KMS-11 (cell line): ENCODE data around the gene CMIP.

Experiments
- H2AFZ ChIP-seq: fragments of 200-600 bp; sonication (generic); 2 replicates; pipeline ENCODE4 v1.6.1; 2016; ENCODE audit warnings: antibody characterized with exemption, mixed run types, low read depth
- H3K27ac ChIP-seq: fragments of 200-600 bp; sonication (generic); 2 replicates; pipeline ENCODE4 v1.6.1; 2016; ENCODE audit warnings: mild to moderate bottlenecking, mixed run types
- H3K27me3 ChIP-seq: fragments of 200-600 bp; sonication (generic); 2 replicates; pipeline ENCODE4 v1.6.1; 2017; ENCODE audit warnings: mild to moderate bottlenecking, low read depth, mixed run types, moderate library complexity; ENCODE audit not compliant: insufficient read depth
- H3K36me3 ChIP-seq: fragments of 200-600 bp; sonication (generic); 2 replicates; pipeline ENCODE4 v1.6.1; 2017; ENCODE audit warnings: mild to moderate bottlenecking, mixed run types; ENCODE audit not compliant: insufficient read depth
- H3K4me1 ChIP-seq: fragments of 200-600 bp; sonication (generic); 2 replicates; pipeline ENCODE4 v1.6.1; 2016; ENCODE audit warnings: mild to moderate bottlenecking, low read depth, mixed run types; ENCODE audit not compliant: poor library complexity, severe bottlenecking
- H3K4me2 ChIP-seq: fragments of 200-600 bp; sonication (generic); 2 replicates; pipeline ENCODE4 v1.7.0; 2016; ENCODE audit warnings: mild to moderate bottlenecking, mixed run types
- H3K4me3 ChIP-seq: fragments of 200-600 bp; sonication (generic); IDR thresholded peaks from 2 replicates; pipeline ENCODE4 v1.6.1; 2017; ENCODE audit warnings: low read depth, low read length, mixed read lengths; ENCODE audit not compliant: insufficient read depth
- H3K79me2 ChIP-seq: fragments of 200-600 bp; sonication (generic); 2 replicates; pipeline ENCODE4 v1.6.1; 2016; ENCODE audit warnings: low read depth, mixed run types; ENCODE audit not compliant: insufficient read depth
- H3K9ac ChIP-seq: fragments of 200-600 bp; sonication (generic); 2 replicates; pipeline ENCODE4 v1.6.1; 2016; ENCODE audit warnings: mild to moderate bottlenecking, mixed run types
- H4K20me1 ChIP-seq: fragments of 200-600 bp; sonication (generic); 2 replicates; pipeline ENCODE4 v1.6.1; 2016; ENCODE audit warnings: mild to moderate bottlenecking, mixed run types; ENCODE audit not compliant: insufficient read depth
- CTCF ChIP-seq: fragments of 200-600 bp; sonication (generic); conservative IDR thresholded peaks from 2 replicates; pipeline ENCODE4 v1.6.1; 2017; ENCODE audit warnings: low read depth, mild to moderate bottlenecking, antibody characterized with exemption, low read length, moderate library complexity, mixed read lengths

CMIP gene

GRCh38 chr16:81640681-81641070, 196.1 kb downstream of the CMIP start:
- no peak for TF ChIP-seq CTCF
- no peaks in the 10 kb centered on the region; the same call in 1 of the 2 replicates for H3K36me3 ChIP-seq
- no peak overlapping the region for H3K4me2 ChIP-seq
- H3K79me2 ChIP-seq: peaks cover 48% of the 10 kb centered on the region; the same call in 1 of the 2 replicates
- no peak overlapping the region for H3K9ac ChIP-seq
- no peak overlapping the region for H3K4me3 ChIP-seq
- peaks cover 1% of the 10 kb centered on the region for H3K4me1 ChIP-seq
- H3K27ac ChIP-seq: no peak overlapping the region; the same call in 1 of the 2 replicates
- no peak overlapping the region for H2AFZ ChIP-seq
- no peaks in the 10 kb centered on the region for H3K27me3 ChIP-seq
- no peaks in the 10 kb centered on the region for H4K20me1 ChIP-seq

- H3K27ac ChIP-seq: no peak overlapping the region; the same call in 1 of the 2 replicates
- H3K4me2 ChIP-seq: no peak overlapping the region
- H3K36me3 ChIP-seq: no peaks in the 10 kb centered on the region; the same call in 1 of the 2 replicates
- H3K4me1 ChIP-seq: peaks cover 5% of the 10 kb centered on the region
- no peak overlapping the region for H3K4me3 ChIP-seq
- H2AFZ ChIP-seq: no peak overlapping the region
- TF ChIP-seq CTCF: no peak
- no peaks in the 10 kb centered on the region for H4K20me1 ChIP-seq
- peaks cover 42% of the 10 kb centered on the region; the same call in 1 of the 2 replicates for H3K79me2 ChIP-seq
- no peak overlapping the region for H3K9ac ChIP-seq
- no peaks in the 10 kb centered on the region for H3K27me3 ChIP-seq
Observed at GRCh38 chr16:81641395-81642106, 196.9 kb downstream of the CMIP start.

- H3K4me2 ChIP-seq: no peak overlapping the region
- peaks cover 43% of the 10 kb centered on the region; the same call in 1 of the 2 replicates for H3K79me2 ChIP-seq
- H3K4me3 ChIP-seq: no peak overlapping the region
- TF ChIP-seq CTCF: no peak
- no peak overlapping the region for H3K27ac ChIP-seq
- no peaks in the 10 kb centered on the region for H3K36me3 ChIP-seq
- H4K20me1 ChIP-seq: no peaks in the 10 kb centered on the region
- no peaks in the 10 kb centered on the region for H3K27me3 ChIP-seq
- H3K4me1 ChIP-seq: peaks cover 10% of the 10 kb centered on the region
- H2AFZ ChIP-seq: no peak overlapping the region
- H3K9ac ChIP-seq: no peak overlapping the region
Observed at GRCh38 chr16:81642107-81642436, 197.5 kb downstream of the CMIP start.

GRCh38 chr16:81642943-81643342, 198.3 kb downstream of the CMIP start:
- no peak overlapping the region for H2AFZ ChIP-seq
- peaks cover 40% of the 10 kb centered on the region; the same call in 1 of the 2 replicates for H3K79me2 ChIP-seq
- H3K4me1 ChIP-seq: peaks cover 16% of the 10 kb centered on the region
- H3K4me3 ChIP-seq: no peak overlapping the region
- no peaks in the 10 kb centered on the region for H3K36me3 ChIP-seq
- H3K27me3 ChIP-seq: no peaks in the 10 kb centered on the region
- H3K9ac ChIP-seq: no peak overlapping the region
- H3K4me2 ChIP-seq: no peak overlapping the region
- TF ChIP-seq CTCF: no peak
- no peaks in the 10 kb centered on the region for H4K20me1 ChIP-seq
- no peak overlapping the region for H3K27ac ChIP-seq
